ENCODE data around the gene MRPS16.

Gene MRPS16

GRCh38 chr10:73217628-73218027 is 34.8 kb downstream of the MRPS16 start:
- H3K27me3 ChIP-seq (ENCODE audit: control insufficient read depth, insufficient read depth, low read length), result no peaks in the 10 kb centered on the region
- no peak overlapping the region for H3K9ac ChIP-seq (ENCODE audit: low read length)
- H3K4me3 ChIP-seq (ENCODE audit: low read depth, low read length), result no peak overlapping the region
- no peak overlapping the region for H3K27ac ChIP-seq (ENCODE audit: low read depth, low read length)
- no peaks in the 10 kb centered on the region for H3K9me3 ChIP-seq (ENCODE audit: control insufficient read depth, insufficient read depth, low read depth, low read length)
- no peaks in the 10 kb centered on the region for H3K4me1 ChIP-seq (ENCODE audit: control insufficient read depth, insufficient read depth, low read length)
- H3K36me3 ChIP-seq (ENCODE audit: control insufficient read depth, insufficient read depth, low read length), result peaks cover 12% of the 10 kb centered on the region

GRCh38 chr10:73215749-73216148 is 36.7 kb downstream of the MRPS16 start:
- Histone ChIP-seq H3K4me1 (ENCODE audit: control insufficient read depth, insufficient read depth, low read length) (no peaks in the 10 kb centered on the region), H3K4me3 (ENCODE audit: low read depth, low read length) (no peak overlapping the region), H3K9me3 (ENCODE audit: control insufficient read depth, insufficient read depth, low read depth, low read length) (no peaks in the 10 kb centered on the region), H3K36me3 (ENCODE audit: control insufficient read depth, insufficient read depth, low read length) (peaks cover 14% of the 10 kb centered on the region), H3K27me3 (ENCODE audit: control insufficient read depth, insufficient read depth, low read length) (no peaks in the 10 kb centered on the region), H3K27ac (ENCODE audit: low read depth, low read length) (no peak overlapping the region), H3K9ac (ENCODE audit: low read length) (no peak overlapping the region)

- H3K27me3 ChIP-seq (ENCODE audit: control insufficient read depth, insufficient read depth, low read length), result no peaks in the 10 kb centered on the region
- no peak overlapping the region for H3K9ac ChIP-seq (ENCODE audit: low read length)
- H3K4me1 ChIP-seq (ENCODE audit: control insufficient read depth, insufficient read depth, low read length), result no peaks in the 10 kb centered on the region
- H3K27ac ChIP-seq (ENCODE audit: low read depth, low read length), result no peak overlapping the region
- H3K4me3 ChIP-seq (ENCODE audit: low read depth, low read length), result no peak overlapping the region
- peaks cover 22% of the 10 kb centered on the region for H3K36me3 ChIP-seq (ENCODE audit: control insufficient read depth, insufficient read depth, low read length)
- peaks cover 13% of the 10 kb centered on the region for H3K9me3 ChIP-seq (ENCODE audit: control insufficient read depth, insufficient read depth, low read depth, low read length)
These were observed 41.2 kb downstream of the MRPS16 start for GRCh38 chr10:73211106-73211811.

- Histone ChIP-seq H3K27me3 (ENCODE audit: control insufficient read depth, insufficient read depth, low read length) (no peaks in the 10 kb centered on the region), H3K9me3 (ENCODE audit: control insufficient read depth, insufficient read depth, low read depth, low read length) (peaks cover 20% of the 10 kb centered on the region), H3K36me3 (ENCODE audit: control insufficient read depth, insufficient read depth, low read length) (peaks cover 23% of the 10 kb centered on the region), H3K9ac (ENCODE audit: low read length) (no peak overlapping the region), H3K4me1 (ENCODE audit: control insufficient read depth, insufficient read depth, low read length) (no peaks in the 10 kb centered on the region), H3K4me3 (ENCODE audit: low read depth, low read length) (no peak overlapping the region), H3K27ac (ENCODE audit: low read depth, low read length) (no peak overlapping the region)
These were observed 41.9 kb downstream of the MRPS16 start for GRCh38 chr10:73210395-73211105.

GRCh38 chr10:73209705-73210104 is 42.7 kb downstream of the MRPS16 start:
- no peaks in the 10 kb centered on the region for H3K27me3 ChIP-seq (ENCODE audit: control insufficient read depth, insufficient read depth, low read length)
- H3K4me1 ChIP-seq (ENCODE audit: control insufficient read depth, insufficient read depth, low read length), result no peaks in the 10 kb centered on the region
- H3K27ac ChIP-seq (ENCODE audit: low read depth, low read length), result no peak overlapping the region
- peaks cover 26% of the 10 kb centered on the region for H3K36me3 ChIP-seq (ENCODE audit: control insufficient read depth, insufficient read depth, low read length)
- H3K9ac ChIP-seq (ENCODE audit: low read length), result no peak overlapping the region
- peaks cover 27% of the 10 kb centered on the region for H3K9me3 ChIP-seq (ENCODE audit: control insufficient read depth, insufficient read depth, low read depth, low read length)
- no peak overlapping the region for H3K4me3 ChIP-seq (ENCODE audit: low read depth, low read length)

- Histone ChIP-seq H3K9ac (ENCODE audit: low read length) (no peak overlapping the region), H3K27ac (ENCODE audit: low read depth, low read length) (no peak overlapping the region), H3K4me3 (ENCODE audit: low read depth, low read length) (no peak overlapping the region), H3K9me3 (ENCODE audit: control insufficient read depth, insufficient read depth, low read depth, low read length) (peaks cover 27% of the 10 kb centered on the region), H3K27me3 (ENCODE audit: control insufficient read depth, insufficient read depth, low read length) (no peaks in the 10 kb centered on the region), H3K4me1 (ENCODE audit: control insufficient read depth, insufficient read depth, low read length) (no peaks in the 10 kb centered on the region), H3K36me3 (ENCODE audit: control insufficient read depth, insufficient read depth, low read length) (peaks cover 26% of the 10 kb centered on the region)
These were observed 44.6 kb downstream of the MRPS16 start for GRCh38 chr10:73207883-73208282.

GRCh38 chr10:73206385-73206784 is 46.1 kb downstream of the MRPS16 start:
- Histone ChIP-seq H3K9me3 (ENCODE audit: control insufficient read depth, insufficient read depth, low read depth, low read length) (peaks cover 27% of the 10 kb centered on the region), H3K27ac (ENCODE audit: low read depth, low read length) (no peak overlapping the region), H3K9ac (ENCODE audit: low read length) (no peak overlapping the region), H3K27me3 (ENCODE audit: control insufficient read depth, insufficient read depth, low read length) (no peaks in the 10 kb centered on the region), H3K36me3 (ENCODE audit: control insufficient read depth, insufficient read depth, low read length) (peaks cover 26% of the 10 kb centered on the region), H3K4me1 (ENCODE audit: control insufficient read depth, insufficient read depth, low read length) (no peaks in the 10 kb centered on the region), H3K4me3 (ENCODE audit: low read depth, low read length) (no peak overlapping the region)

- Histone ChIP-seq H3K4me3 (ENCODE audit: low read depth, low read length) (no peak overlapping the region), H3K4me1 (ENCODE audit: control insufficient read depth, insufficient read depth, low read length) (no peaks in the 10 kb centered on the region), H3K9me3 (ENCODE audit: control insufficient read depth, insufficient read depth, low read depth, low read length) (peaks cover 27% of the 10 kb centered on the region), H3K27me3 (ENCODE audit: control insufficient read depth, insufficient read depth, low read length) (no peaks in the 10 kb centered on the region), H3K9ac (ENCODE audit: low read length) (no peak overlapping the region), H3K36me3 (ENCODE audit: control insufficient read depth, insufficient read depth, low read length) (peaks cover 26% of the 10 kb centered on the region), H3K27ac (ENCODE audit: low read depth, low read length) (no peak overlapping the region)
These were observed 46.6 kb downstream of the MRPS16 start for GRCh38 chr10:73205890-73206289.

GRCh38 chr10:73205081-73205480 is 47.4 kb downstream of the MRPS16 start:
- no peaks in the 10 kb centered on the region for H3K4me1 ChIP-seq (ENCODE audit: control insufficient read depth, insufficient read depth, low read length)
- peaks cover 27% of the 10 kb centered on the region for H3K9me3 ChIP-seq (ENCODE audit: control insufficient read depth, insufficient read depth, low read depth, low read length)
- H3K4me3 ChIP-seq (ENCODE audit: low read depth, low read length), result no peak overlapping the region
- no peak overlapping the region for H3K27ac ChIP-seq (ENCODE audit: low read depth, low read length)
- peaks cover 20% of the 10 kb centered on the region for H3K36me3 ChIP-seq (ENCODE audit: control insufficient read depth, insufficient read depth, low read length)
- H3K9ac ChIP-seq (ENCODE audit: low read length), result no peak overlapping the region
- no peaks in the 10 kb centered on the region for H3K27me3 ChIP-seq (ENCODE audit: control insufficient read depth, insufficient read depth, low read length)

Measured in HUES6 (cell line).